Jurkat, Clone E6-1 (cell line): ENCODE results near the gene OR13C2. TPM values are rescaled to one million over a fixed set of nuclear protein-coding genes. Genes with fewer than 3 reads are reported as not detected.
"Not testable (repeated sequence)": the region's sequence is repeated elsewhere in the genome, so short reads cannot be mapped to it uniquely, and the experiment has no call there.

Experiments
- DNase-seq: peaks from one replicate; pipeline ENCODE4 v3.0.0-alpha.2; 2011; ENCODE audit warnings: low read depth, low spot score
- H3K4me3 ChIP-seq: 2 replicates; pipeline ENCODE4 v1.5.1; 2011; ENCODE audit warnings: mild to moderate bottlenecking, low read length, control low read depth, moderate library complexity
- polyA plus RNA-seq: library from polyadenylated mRNA; unstranded; fragments of >200 nt; gene quantifications from one replicate; pipeline ENCODE4 v1.2.1, GENCODE V29; 2012; ENCODE audit warnings: missing spikeins; ENCODE audit not compliant: insufficient read length, insufficient read depth

Gene OR13C2, protein sequence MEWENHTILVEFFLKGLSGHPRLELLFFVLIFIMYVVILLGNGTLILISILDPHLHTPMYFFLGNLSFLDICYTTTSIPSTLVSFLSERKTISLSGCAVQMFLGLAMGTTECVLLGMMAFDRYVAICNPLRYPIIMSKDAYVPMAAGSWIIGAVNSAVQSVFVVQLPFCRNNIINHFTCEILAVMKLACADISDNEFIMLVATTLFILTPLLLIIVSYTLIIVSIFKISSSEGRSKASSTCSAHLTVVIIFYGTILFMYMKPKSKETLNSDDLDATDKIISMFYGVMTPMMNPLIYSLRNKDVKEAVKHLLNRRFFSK
- polyA plus RNA-seq: not detected

GRCh38 chr9:104605527-104605926, at the start of gene OR13C2:
TSS of gene OR13C2 (minus strand) at chr9:104605627. CDS start at chr9:104605627, 0 bp downstream.
- not testable (repeated sequence) for DNase-seq, H3K4me3 ChIP-seq

DNA sequence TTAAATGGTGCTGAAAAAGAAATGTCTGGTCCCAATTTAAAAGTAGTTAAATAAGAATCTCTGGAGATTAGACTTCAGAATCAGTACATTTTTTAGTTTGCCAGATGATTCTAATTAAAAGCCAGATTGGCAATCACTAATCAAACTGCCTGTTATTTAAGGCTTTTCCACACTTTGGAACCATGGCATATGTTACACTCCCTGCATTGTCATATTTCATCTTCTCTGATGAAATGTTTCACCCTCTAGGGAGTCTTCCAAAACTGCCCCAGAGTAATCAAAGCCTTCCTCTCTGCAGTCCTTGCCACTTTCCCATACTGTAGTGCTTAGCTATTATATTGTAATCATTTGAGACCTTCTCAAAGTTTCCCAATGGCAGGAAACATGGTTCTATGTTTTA, 30.0 kb upstream of the OR13C2 start:
- DNase-seq: no peak
- no peak overlapping the region for H3K4me3 ChIP-seq

GRCh38 chr9:104633976-104634520, 28.6 kb upstream of the OR13C2 start:
- no peak overlapping the region for H3K4me3 ChIP-seq
- DNase-seq: no peak

DNA sequence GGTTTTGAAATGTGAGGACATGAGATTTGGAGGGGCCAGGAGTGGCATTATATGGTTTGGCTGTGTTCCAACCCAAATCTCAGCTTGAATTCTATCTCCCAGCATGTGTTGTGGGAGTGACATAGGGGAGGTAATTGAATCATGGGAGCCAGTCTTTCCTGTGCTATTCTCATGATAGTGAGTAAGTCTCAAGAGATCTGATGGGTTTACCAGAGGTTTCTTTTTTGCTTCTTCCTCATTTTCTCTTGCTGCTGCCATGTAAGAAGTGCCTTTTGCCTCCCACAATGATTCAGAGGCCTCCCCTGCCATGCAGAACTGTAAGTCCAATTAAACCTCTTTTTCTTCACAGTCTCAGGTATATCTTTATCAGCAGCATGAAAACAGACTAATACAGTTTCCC, 20.5 kb upstream of the OR13C2 start:
- not testable (repeated sequence) for DNase-seq, H3K4me3 ChIP-seq

- H3K4me3 ChIP-seq: no peak within 1 kb of the TSS
- no peak for DNase-seq
These were observed 12.7 kb upstream of the OR13C2 start, which contains the start of gene OR13C9 for GRCh38 chr9:104618104-104618503. TSS of gene OR13C9 (minus strand) at chr9:104618204. CDS start at chr9:104618204, 0 bp downstream.

- DNase-seq: no peak
These were observed 12.0 kb upstream of the OR13C2 start for GRCh38 chr9:104617418-104617817.

GRCh38 chr9:104611213-104611612, 5.8 kb upstream of the OR13C2 start:
- no peak for DNase-seq
- H3K4me3 ChIP-seq: no peak overlapping the region

More at GRCh38 chr9:104617418-104617817, 12.0 kb upstream of the OR13C2 start:
- H3K4me3 ChIP-seq: no peak overlapping the region

DNA sequence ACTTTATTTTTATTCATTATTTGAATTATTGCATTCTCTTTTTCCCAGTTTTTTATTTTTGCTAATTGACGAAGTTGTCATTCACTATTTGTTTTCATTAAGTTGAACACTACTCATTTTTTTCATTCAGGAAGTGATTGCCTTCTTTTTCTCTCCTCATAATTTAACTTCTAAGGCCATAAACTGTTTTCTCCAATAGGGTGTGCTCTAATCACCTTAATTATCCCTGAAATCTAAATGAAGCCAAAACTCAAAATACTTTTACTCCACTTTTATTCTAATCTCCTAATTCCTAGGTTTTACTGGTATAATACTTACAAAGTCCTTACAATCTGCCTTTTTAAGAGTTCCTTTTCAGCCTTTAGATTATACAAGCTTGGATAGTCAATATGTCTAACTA, 2.9 kb upstream of the OR13C2 start:
- no peak for DNase-seq
- no peak overlapping the region for H3K4me3 ChIP-seq

DNA sequence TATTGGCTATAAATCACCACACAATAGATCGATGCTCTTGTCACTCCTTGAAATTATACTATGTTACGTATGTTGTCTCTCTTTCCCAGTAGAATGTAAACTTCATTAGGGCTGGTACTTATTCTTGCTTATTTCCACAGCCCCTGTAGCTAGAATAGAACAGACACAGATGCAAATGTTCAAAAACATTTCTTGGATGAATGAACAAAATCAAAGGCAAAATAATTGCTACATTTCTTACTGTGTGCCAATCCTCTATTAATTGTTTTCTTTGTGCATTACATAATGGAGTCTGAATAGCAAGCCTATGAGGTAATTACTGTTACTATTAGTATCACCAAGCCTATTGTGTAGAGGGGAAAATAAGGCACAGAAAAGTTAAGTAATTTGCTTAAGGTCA, 725 bp upstream of the OR13C2 start:
- no peak for DNase-seq
- H3K4me3 ChIP-seq: no peak overlapping the region

DNA sequence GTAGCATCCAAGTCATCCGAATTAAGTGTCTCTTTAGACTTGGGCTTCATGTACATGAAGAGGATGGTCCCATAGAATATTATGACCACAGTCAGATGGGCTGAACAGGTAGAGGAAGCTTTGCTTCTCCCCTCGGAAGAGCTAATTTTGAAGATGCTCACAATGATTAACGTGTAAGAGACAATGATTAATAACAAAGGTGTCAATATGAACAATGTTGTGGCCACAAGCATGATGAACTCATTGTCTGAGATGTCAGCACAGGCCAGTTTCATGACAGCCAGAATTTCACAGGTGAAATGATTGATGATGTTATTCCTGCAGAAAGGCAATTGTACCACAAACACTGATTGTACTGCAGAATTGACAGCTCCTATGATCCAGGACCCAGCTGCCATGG, 626 bp downstream of the OR13C2 start:
- DNase-seq: no peak

GRCh38 chr9:104599313-104599712, 6.1 kb downstream of the OR13C2 start, which contains the start of gene OR13C5:
TSS of gene OR13C5 (minus strand) at chr9:104599413. CDS start at chr9:104599413, 0 bp downstream.
- not testable (repeated sequence) for H3K4me3 ChIP-seq

More for the DNA sequence above, 626 bp downstream of the OR13C2 start:
- no peak overlapping the region for H3K4me3 ChIP-seq

DNA sequence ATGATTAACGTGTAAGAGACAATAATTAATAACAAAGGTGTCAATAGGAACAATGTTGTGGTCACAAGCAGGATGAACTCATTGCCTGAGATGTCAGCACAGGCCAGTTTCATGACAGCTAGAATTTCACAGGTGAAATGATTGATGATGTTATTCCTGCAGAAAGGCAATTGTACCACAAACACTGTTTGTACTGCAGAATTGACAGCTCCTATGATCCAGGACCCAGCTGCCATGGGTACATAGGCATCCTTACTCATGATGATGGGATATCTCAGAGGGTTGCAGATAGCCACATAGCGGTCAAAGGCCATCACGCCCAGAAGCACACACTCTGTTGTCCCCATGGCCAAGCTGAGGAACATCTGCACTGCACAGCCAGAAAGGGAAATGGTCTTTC, 6.7 kb downstream of the OR13C2 start:
- not testable (repeated sequence) for DNase-seq, H3K4me3 ChIP-seq

More at GRCh38 chr9:104599313-104599712, 6.1 kb downstream of the OR13C2 start, which contains the start of gene OR13C5:
- not testable (repeated sequence) for DNase-seq

DNA sequence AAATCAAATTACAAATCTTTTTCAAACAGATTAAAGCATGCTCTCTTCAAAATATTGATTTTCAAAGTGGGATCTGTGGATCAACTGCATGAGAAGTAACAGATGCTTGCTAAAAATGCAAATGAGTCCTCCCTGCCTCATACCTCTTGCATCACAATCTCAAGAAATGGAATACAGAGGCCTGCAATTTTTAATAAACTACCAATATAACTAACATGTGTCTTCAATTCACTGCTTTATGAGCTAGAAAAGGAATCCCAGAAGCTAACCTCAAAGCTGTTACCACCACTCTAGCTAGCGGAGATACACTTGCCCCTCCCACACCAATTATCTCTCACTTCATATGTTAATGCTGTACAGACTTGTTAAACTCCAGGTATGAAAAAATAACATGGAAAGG, 15.8 kb downstream of the OR13C2 start:
- no peak for DNase-seq
- H3K4me3 ChIP-seq: no peak overlapping the region

DNA sequence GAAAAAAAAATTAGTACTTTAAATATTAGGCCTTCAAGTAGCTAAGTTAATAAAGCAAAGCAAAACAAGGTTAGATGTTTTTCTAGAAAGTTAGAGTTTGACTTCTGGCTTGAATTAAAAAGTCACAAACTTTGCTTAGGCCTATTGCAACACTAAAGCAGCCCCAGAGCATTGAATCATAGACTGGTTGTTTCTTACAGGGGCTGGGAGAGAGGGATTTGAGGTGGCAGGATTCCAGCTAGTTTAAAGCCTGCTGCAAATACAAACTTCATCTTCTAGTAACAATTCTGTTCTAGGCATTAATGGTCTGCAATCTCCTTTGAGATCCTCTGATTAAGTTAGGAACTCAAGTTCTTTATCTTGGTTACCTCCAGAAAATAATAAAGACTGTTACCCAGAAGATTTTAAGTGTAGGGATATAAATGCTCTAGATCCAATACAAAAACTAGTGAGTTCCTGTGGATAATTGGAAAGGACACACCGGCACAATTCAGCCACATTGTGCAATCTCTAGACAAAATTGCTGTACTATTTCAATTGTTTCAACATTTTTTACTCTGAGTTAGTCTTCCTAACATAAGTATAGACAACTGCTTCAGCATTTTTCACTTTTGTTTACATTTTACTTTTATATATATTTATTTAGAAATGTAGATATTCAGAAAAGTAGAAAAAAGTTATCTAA, 18.8 kb downstream of the OR13C2 start:
- no peak for DNase-seq
- H3K4me3 ChIP-seq: no peak overlapping the region

- DNase-seq: no peak
- no peak overlapping the region for H3K4me3 ChIP-seq
These were observed 24.9 kb downstream of the OR13C2 start for GRCh38 chr9:104580562-104580961.

GRCh38 chr9:104577263-104577662, 28.2 kb downstream of the OR13C2 start:
- no peak for DNase-seq
- no peak overlapping the region for H3K4me3 ChIP-seq

DNA sequence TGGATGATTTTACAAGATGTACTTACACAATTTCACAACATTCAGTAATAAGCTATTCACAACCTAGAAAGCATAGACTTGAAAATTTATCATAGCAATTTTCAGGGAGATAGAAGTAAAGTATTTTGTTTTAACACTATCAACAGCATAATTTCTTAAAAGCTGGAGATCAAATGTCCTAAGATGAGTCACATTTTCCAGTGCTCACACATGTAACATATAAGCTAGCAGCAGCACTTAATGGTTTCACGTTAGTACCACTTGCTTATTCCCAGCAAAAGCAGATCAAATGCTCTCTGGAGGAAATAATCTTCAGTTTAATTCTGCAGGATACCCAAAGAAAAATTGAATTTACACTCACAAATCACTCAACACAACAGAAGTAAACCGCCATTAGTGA, 30.0 kb downstream of the OR13C2 start:
- no peak overlapping the region for H3K4me3 ChIP-seq
- DNase-seq: no peak

- DNase-seq: no peak
These were observed 32.8 kb downstream of the OR13C2 start for GRCh38 chr9:104572612-104573011.

DNA sequence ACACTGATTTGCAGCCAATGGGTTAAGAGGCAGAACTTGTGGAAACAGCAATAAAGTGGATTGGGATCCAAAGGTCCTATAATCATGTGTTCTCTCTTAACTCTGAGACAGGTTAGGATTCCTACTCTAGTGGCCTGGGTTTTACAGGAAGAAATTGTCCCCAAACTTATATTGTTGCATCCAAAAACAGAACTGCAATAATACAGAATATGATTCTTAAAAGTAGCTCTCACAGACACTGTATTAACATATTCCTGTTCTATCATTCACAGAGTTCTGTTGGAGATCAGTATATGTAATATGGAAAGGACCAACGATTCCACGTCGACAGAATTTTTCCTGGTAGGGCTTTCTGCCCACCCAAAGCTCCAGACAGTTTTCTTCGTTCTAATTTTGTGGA, 36.6 kb downstream of the OR13C2 start, which contains the start of gene OR13C8:
TSS of gene OR13C8 (plus strand) at position 301 of the 400 bp plus-strand sequence. CDS start at position 301, 0 bp downstream.
- no peak within 1 kb of the TSS for H3K4me3 ChIP-seq

More at GRCh38 chr9:104572612-104573011, 32.8 kb downstream of the OR13C2 start:
- no peak overlapping the region for H3K4me3 ChIP-seq

GRCh38 chr9:104564358-104564757, 41.1 kb downstream of the OR13C2 start:
- no peak for DNase-seq
- no peak overlapping the region for H3K4me3 ChIP-seq

More for the DNA sequence above, 36.6 kb downstream of the OR13C2 start, which contains the start of gene OR13C8:
- DNase-seq: no peak
